Activated CD8-positive, alpha-beta T cell treated with anti-CD3 and anti-CD28 coated beads for 36 hours (primary cell): Measurements from ENCODE around the gene GNPTG. TPM values are rescaled to one million over a fixed set of nuclear protein-coding genes. Genes with fewer than 3 reads are reported as not detected.

Experiments
- ATAC-seq: fragments of 200-7000 bp; cut with Tn5 transposase; one replicate; pipeline ENCODE4 v1.10.0; 2021; ENCODE audit warnings: mild to moderate bottlenecking, moderate library complexity
- CTCF ChIA-PET: fragments of 350-600 bp; sonication (Branson Sonifier 250); formaldehyde crosslinking; loops from one replicate; lab custom pipeline; 2021; ENCODE audit warnings: antibody characterized with exemption; lab: Charles Lee
- POLR2A ChIA-PET: fragments of 350-600 bp; sonication (Branson Sonifier 250); formaldehyde crosslinking; loops from one replicate; lab custom pipeline; 2021; ENCODE audit warnings: antibody characterized with exemption; lab: Charles Lee
- DNase-seq: peaks from one replicate; pipeline ENCODE4 v3.0.0-alpha.2; 2020
- H3K27ac Mint-ChIP-seq: one replicate; pipeline ENCODE4 v1.8.0; 2021; ENCODE audit warnings: mild to moderate bottlenecking, mixed read lengths
- H3K27me3 Mint-ChIP-seq: one replicate; pipeline ENCODE4 v1.8.0; 2021; ENCODE audit warnings: mixed read lengths
- H3K36me3 Mint-ChIP-seq: one replicate; pipeline ENCODE4 v1.8.0; 2021; ENCODE audit warnings: low read depth, mixed read lengths
- H3K4me1 Mint-ChIP-seq: one replicate; pipeline ENCODE4 v1.8.0; 2021; ENCODE audit warnings: low read depth, mixed read lengths
- H3K4me3 Mint-ChIP-seq: one replicate; pipeline ENCODE4 v1.8.0; 2021; ENCODE audit warnings: mild to moderate bottlenecking, moderate library complexity, mixed read lengths
- H3K9me3 Mint-ChIP-seq: one replicate; pipeline ENCODE4 v1.8.0; 2021; ENCODE audit warnings: mixed read lengths
- intact Hi-C: fragments of 100-400 bp; cut with micrococcal nuclease; formaldehyde crosslinking; loops from one replicate; pipeline ENCODE4 v1.10.0; 2022
- total RNA-seq, 2 experiments: library from RNA; stranded (reverse); gene quantifications; one replicate each; pipeline ENCODE4 v1.2.3, GENCODE V29; 2021
- TF ChIP-seq, protein P1 (sequence below): fragments of 200-600 bp; IDR thresholded peaks from one replicate; pipeline ENCODE4 v1.8.0; 2022; ENCODE audit warnings: antibody characterized with exemption, mild to moderate bottlenecking

GNPTG gene
- total RNA-seq, 2 experiments from 2014 or later = 17.3 to 19.2 TPM

GRCh38 chr16:1333854-1334700, 17.7 kb upstream of the GNPTG start:
- POLR2A ChIA-PET = interaction anchor here (1.0 kb wide), 1 partner anchor 15 kb away, joined by 4 read pairs; no protein-coding TSS in a partner anchor

GRCh38 chr16:1334739-1335138, 17.0 kb upstream of the GNPTG start:
- no peak for DNase-seq
- Mint-ChIP-seq H3K27ac (no peak overlapping the region), H3K9me3 (no peaks in the 10 kb centered on the region), H3K4me1 (peaks cover 13% of the 10 kb centered on the region), H3K27me3 (peaks cover 18% of the 10 kb centered on the region), H3K36me3 (no peaks in the 10 kb centered on the region), H3K4me3 (no peak overlapping the region)
- ChIA-PET POLR2A (interaction anchor here (1.0 kb wide), 1 partner anchor 16 kb away, joined by 4 read pairs; no protein-coding TSS in a partner anchor), CTCF (interaction anchor here (1.9 kb wide), 1 partner anchor 34 kb away, joined by 7 read pairs; no protein-coding TSS in a partner anchor)
- no peak for ATAC-seq
- intact Hi-C loops = no loop called here
- TF ChIP-seq, protein P1, sequence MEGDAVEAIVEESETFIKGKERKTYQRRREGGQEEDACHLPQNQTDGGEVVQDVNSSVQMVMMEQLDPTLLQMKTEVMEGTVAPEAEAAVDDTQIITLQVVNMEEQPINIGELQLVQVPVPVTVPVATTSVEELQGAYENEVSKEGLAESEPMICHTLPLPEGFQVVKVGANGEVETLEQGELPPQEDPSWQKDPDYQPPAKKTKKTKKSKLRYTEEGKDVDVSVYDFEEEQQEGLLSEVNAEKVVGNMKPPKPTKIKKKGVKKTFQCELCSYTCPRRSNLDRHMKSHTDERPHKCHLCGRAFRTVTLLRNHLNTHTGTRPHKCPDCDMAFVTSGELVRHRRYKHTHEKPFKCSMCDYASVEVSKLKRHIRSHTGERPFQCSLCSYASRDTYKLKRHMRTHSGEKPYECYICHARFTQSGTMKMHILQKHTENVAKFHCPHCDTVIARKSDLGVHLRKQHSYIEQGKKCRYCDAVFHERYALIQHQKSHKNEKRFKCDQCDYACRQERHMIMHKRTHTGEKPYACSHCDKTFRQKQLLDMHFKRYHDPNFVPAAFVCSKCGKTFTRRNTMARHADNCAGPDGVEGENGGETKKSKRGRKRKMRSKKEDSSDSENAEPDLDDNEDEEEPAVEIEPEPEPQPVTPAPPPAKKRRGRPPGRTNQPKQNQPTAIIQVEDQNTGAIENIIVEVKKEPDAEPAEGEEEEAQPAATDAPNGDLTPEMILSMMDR = no peak

More at GRCh38 chr16:1333854-1334700, 17.7 kb upstream of the GNPTG start:
- H3K4me3 Mint-ChIP-seq = no peak overlapping the region
- CTCF ChIA-PET = no interaction called here
- H3K27me3 Mint-ChIP-seq = peaks cover 18% of the 10 kb centered on the region
- no peaks in the 10 kb centered on the region for H3K9me3 Mint-ChIP-seq
- intact Hi-C loops = no loop called here
- H3K27ac Mint-ChIP-seq = no peak overlapping the region
- TF ChIP-seq, protein P1 = no peak
- DNase-seq (no peak), ATAC-seq (no peak)
- H3K4me1 Mint-ChIP-seq = peaks cover 13% of the 10 kb centered on the region
- no peaks in the 10 kb centered on the region for H3K36me3 Mint-ChIP-seq

GRCh38 chr16:1335211-1335971, 16.3 kb upstream of the GNPTG start:
- Mint-ChIP-seq H3K4me1 (peaks cover 13% of the 10 kb centered on the region), H3K27ac (no peak overlapping the region), H3K9me3 (no peaks in the 10 kb centered on the region), H3K36me3 (no peaks in the 10 kb centered on the region), H3K4me3 (no peak overlapping the region), H3K27me3 (peaks cover 18% of the 10 kb centered on the region)
- ChIA-PET CTCF (interaction anchor here (1.9 kb wide), 1 partner anchor 35 kb away, joined by 7 read pairs; no protein-coding TSS in a partner anchor), POLR2A (interaction anchor here (1.0 to 1.1 kb wide), 2 partner anchors 16 to 21 kb away, joined by 4 read pairs; no protein-coding TSS in a partner anchor)
- intact Hi-C loops = no loop called here
- TF ChIP-seq, protein P1 = no peak
- no peak for DNase-seq
- ATAC-seq = no peak

DNA sequence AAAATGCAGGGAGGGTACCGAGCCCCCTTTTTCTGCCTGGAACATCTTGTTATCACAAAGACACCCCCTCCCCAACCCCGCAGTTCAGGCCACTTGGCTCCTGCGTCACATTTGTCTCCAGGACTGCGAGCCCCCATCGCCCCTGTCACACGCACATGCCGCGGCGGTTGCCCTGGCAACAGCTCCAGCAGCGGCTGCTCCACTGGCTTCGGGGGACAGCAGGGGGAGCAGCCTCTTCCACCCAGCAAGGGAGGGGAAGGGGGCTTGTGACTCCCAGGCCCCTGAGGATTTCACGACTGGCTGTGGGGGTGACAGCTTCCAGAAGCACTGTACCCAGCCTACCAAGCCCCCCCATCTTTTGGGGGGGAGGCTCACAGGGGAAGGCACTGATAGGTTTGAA, 15.7 kb upstream of the GNPTG start:
- Mint-ChIP-seq H3K4me1 (peaks cover 13% of the 10 kb centered on the region), H3K27ac (no peak overlapping the region), H3K27me3 (peaks cover 18% of the 10 kb centered on the region), H3K36me3 (no peaks in the 10 kb centered on the region), H3K4me3 (no peak overlapping the region), H3K9me3 (no peaks in the 10 kb centered on the region)
- ChIA-PET POLR2A (interaction anchor here (1.0 to 1.1 kb wide), 2 partner anchors 12 to 22 kb away, joined by 3 to 4 read pairs; no protein-coding TSS in a partner anchor), CTCF (interaction anchor here (0.9 to 1.9 kb wide), 3 partner anchors 9 to 35 kb away, joined by 4 to 7 read pairs (median 5); no protein-coding TSS in a partner anchor)
- no peak for ATAC-seq
- intact Hi-C loops = no loop called here
- TF ChIP-seq, protein P1 = no peak
- DNase-seq = no peak
